Stomach smooth muscle (tissue), 2 donors: ENCODE data around the gene ADRM1.

ENCODE experiments used
- H3K27ac ChIP-seq: one replicate; pipeline ENCODE4 v1.7.0; 2013; ENCODE audit warnings: mild to moderate bottlenecking, low read length, inconsistent platforms
- H3K27me3 ChIP-seq, 2 donors: one replicate each; pipeline ENCODE4 v1.7.0; 2013; ENCODE audit warnings: low read length in 2 of 2; ENCODE audit not compliant: insufficient read depth in 2 of 2, control insufficient read depth in 1 of 2
- H3K36me3 ChIP-seq, 2 donors: one replicate each; pipeline ENCODE4 v1.7.0; 2013; ENCODE audit warnings: low read length in 2 of 2; ENCODE audit not compliant: control insufficient read depth in 2 of 2, insufficient read depth in 2 of 2
- H3K4me1 ChIP-seq: one replicate; pipeline ENCODE4 v1.7.0; 2013; ENCODE audit warnings: low read length; ENCODE audit not compliant: control insufficient read depth, insufficient read depth
- H3K4me3 ChIP-seq, 2 donors: one replicate each; pipeline ENCODE4 v1.7.0; 2013; ENCODE audit warnings: low read length in 2 of 2
- H3K9ac ChIP-seq, 2 donors: one replicate each; pipeline ENCODE4 v1.7.0; 2013; ENCODE audit warnings: low read length in 2 of 2, mild to moderate bottlenecking in 1 of 2
- H3K9me3 ChIP-seq, 2 donors: one replicate each; pipeline ENCODE4 v1.7.0; 2013; ENCODE audit warnings: low read length in 2 of 2; ENCODE audit not compliant: control insufficient read depth in 2 of 2
- donor health status: healthy.
- donor health status: Pancreatic carcinoma.

Gene ADRM1

DNA sequence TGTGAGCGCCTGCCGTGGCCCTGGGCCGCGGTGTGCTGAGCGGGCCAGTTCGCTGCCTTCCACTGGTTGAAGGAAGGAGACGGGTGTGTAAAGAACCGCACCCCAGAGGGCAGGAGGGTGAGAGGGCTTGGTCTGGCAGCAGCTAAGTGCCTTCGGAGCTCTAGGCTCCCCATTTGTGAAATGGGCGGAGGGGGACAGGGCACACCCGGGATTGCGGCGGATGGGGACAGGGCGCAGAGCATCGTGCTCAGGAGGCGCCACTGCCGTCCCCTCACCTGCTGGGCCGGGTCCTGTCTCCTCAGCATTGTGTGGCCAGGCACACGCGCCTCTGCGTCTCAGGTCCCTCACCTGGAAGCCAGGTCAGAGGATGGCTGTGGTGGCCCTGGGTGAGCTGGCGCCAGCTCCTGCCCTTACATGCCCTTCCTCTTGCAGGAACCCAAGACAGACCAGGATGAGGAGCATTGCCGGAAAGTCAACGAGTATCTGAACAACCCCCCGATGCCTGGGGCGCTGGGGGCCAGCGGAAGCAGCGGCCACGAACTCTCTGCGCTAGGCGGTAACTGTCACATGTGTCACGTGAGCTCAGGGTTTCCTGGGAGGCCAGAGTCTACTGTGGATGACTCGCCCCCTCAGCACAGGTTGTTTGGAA, 3.1 kb downstream of the ADRM1 start:
- H3K36me3 ChIP-seq: peaks cover 33% of the 10 kb centered on the region in 2 donors
- H3K27me3 ChIP-seq: no peaks in the 10 kb centered on the region
- H3K4me3 ChIP-seq: no peak overlapping the region
- H3K27ac ChIP-seq: peak overlapping the region; percentile 96
- H3K9me3 ChIP-seq: no peaks in the 10 kb centered on the region
- H3K9ac ChIP-seq: no peak overlapping the region
- peaks cover 53% of the 10 kb centered on the region for H3K4me1 ChIP-seq

DNA sequence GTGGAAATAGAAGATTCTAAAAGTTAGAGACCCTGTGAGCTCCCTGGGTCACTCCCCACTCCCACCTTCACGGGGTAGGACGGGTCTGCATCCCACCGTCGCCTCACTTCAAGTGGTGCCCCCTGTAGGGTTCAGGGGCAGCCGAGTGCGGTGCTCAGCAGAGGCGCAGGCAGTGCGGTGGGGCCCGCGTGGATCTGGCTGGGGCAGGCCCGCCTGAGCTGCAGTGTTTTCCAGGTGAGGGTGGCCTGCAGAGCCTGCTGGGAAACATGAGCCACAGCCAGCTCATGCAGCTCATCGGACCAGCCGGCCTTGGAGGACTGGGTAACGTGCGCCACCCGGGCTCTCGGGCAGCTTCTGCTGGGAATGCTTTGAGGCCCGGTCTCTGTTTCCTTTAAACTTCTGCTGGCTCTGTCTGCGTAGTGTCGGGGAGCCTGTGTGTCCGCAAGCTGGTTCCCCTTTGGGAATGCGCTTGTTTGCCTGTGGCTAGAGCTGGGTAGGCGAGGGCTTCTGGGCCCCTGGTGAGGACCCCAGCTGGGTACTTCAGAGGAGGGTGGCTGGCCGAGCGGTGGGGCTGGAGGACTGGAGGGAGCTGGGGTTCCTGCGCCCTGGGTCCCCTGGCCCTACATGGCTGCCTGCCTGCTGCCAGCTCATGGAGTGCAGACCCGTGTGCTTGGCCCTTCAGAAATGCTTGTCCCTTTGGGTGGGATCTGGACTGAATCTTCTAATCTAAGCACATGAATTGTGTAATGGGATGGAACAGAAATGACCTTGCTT, 3.8 kb downstream of the ADRM1 start:
- Histone ChIP-seq H3K9ac (no peak overlapping the region), H3K4me1 (peaks cover 53% of the 10 kb centered on the region), H3K4me3 (no peak overlapping the region), H3K27ac (peak overlapping the region; percentile 53), H3K9me3 (no peaks in the 10 kb centered on the region), H3K27me3 (no peaks in the 10 kb centered on the region), H3K36me3 (peaks cover 37 to 39% of the 10 kb centered on the region in 2 donors)

DNA sequence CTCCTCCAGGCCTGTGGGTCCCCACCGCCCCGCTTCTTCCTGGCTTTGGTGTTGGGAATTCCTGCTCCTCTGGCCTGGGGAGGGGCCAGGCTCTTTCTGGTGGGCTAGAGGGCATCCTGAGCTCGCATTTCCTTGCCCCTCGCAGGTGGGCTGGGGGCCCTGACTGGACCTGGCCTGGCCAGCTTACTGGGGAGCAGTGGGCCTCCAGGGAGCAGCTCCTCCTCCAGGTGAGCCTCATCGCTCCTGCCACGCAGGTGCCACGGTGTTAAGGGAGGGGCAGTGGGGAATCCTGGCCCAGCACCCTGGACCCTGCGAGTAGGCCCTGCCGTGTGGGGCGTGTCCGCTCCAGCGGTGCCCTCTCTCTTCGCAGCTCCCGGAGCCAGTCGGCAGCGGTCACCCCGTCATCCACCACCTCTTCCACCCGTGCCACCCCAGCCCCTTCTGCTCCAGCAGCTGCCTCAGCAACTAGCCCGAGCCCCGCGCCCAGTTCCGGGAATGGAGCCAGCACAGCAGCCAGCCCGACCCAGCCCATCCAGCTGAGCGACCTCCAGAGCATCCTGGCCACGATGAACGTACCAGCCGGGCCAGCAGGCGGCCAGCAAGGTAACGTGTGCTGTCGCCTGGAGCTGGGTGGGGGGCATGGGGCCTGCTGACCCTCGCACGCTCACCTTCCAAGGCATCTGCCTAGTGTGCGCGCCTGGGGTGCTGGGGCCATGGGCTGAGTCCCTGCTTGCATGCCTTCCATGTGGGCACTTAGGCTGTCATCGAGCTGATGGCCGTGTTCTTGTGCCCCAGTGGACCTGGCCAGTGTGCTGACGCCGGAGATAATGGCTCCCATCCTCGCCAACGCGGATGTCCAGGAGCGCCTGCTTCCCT, 4.7 kb downstream of the ADRM1 start:
- Histone ChIP-seq H3K9me3 (no peaks in the 10 kb centered on the region), H3K27ac (peak overlapping the region; percentile 53), H3K4me3 (no peak overlapping the region), H3K9ac (no peak overlapping the region), H3K36me3 (peaks cover 44 to 46% of the 10 kb centered on the region in 2 donors), H3K4me1 (peaks cover 50% of the 10 kb centered on the region), H3K27me3 (no peaks in the 10 kb centered on the region)

DNA sequence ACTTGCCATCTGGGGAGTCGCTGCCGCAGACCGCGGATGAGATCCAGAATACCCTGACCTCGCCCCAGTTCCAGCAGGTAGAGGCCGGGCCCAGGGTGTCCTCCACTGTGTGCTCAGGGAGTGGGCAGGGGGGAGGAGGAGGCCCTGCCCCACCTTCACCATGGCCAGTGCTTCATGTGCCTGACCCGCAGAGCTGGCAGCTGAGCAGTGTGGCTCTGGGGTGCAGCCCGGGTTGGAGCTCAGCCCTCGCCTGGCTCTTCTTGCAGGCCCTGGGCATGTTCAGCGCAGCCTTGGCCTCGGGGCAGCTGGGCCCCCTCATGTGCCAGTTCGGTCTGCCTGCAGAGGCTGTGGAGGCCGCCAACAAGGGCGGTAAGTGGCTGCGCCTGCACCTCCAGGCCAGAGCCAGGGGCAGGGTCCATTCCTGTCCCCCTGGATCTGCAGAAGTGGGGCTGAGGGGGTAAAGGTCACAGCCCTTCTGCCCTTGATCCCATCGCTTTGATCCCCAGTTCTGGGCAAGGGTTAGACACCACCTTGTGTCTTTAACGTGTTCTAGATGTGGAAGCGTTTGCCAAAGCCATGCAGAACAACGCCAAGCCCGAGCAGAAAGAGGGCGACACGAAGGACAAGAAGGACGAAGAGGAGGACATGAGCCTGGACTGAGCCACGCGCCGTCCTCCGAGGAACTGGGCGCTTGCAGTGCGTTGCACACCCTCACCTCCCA, 5.5 kb downstream of the ADRM1 start:
- H3K4me1 ChIP-seq: peaks cover 48% of the 10 kb centered on the region
- peak overlapping the region; percentile 53 for H3K27ac ChIP-seq
- H3K9me3 ChIP-seq: no peaks in the 10 kb centered on the region
- no peaks in the 10 kb centered on the region for H3K27me3 ChIP-seq
- no peak overlapping the region for H3K4me3 ChIP-seq
- no peak overlapping the region for H3K9ac ChIP-seq
- peaks cover 49 to 53% of the 10 kb centered on the region in 2 donors for H3K36me3 ChIP-seq

DNA sequence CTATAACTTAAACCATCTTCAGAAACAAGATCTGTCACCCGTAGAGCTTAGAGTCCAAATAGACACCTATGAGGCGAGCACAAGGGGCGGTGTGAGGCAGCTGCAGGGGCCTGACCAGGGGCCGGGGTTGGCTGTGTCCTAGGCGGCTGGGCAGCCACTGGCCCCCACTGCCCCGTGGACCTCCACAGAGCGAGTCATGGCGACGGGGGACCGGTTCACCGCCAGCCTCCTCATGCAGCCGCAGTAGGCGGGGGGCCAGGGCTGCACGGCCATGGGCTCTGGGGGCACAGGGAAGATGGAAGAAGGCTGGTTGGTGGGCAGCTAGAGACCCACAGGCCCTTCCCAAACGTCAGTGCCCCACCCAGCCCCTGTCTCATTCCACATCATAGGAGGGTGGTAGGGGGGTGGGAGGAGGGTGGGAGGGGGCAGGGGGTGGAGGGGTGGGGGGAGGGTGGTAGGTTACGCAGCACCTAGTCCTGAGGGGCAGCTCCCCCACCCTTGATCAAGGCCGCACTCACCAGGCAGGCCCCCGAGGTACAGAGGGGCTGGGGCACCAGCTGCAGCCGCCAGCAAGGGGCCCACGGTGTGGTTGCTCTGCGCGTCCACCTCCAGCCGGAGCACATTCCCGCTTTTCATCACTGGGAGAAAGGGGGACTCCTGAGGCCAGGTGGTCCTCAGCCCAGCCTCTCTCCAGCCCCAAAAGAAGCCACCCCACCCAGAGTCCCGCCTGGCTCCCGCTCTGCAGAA, 6.6 kb downstream of the ADRM1 start:
- H3K9ac ChIP-seq: no peak overlapping the region
- no peak overlapping the region for H3K27ac ChIP-seq

DNA sequence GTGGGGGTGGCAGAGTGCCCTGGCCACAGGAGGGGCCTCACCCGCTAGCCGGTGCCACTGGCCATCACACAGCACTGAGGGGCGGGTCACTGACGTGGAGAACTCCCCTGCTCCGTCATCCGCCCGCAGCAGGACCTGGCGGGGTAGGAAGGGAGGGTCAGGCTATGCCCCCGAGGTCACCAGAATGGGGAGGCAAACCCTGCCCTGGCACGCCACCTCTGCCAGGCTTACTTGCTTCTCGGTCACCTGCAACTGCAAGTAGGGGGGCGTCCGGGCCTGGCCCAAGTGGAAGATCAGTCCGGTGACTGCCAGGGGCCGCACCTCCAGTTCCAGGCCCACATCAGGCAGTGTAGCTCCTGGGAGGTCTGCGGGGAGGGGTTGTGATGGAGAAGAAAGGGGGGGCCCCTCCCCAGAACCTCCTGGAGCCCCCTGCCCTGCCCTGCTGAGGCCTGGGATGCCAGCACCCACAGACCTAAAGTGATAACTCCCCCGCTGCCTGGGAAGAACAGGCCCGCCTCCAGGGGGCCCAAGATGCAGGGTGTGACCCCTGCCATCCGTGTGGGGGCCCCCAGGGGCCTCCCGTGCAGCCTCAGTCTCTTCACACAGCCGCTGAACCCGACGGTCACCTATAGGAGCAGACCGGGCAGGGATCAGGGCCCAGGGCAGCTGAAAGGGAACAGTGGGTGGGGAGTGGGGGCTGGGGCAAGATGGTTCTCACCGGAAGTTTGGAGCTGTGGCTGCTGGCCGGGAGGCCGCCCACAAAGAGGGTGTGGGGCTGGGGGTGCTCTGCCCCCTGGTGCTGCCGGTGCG, 7.4 kb downstream of the ADRM1 start:
- H3K9me3 ChIP-seq: no peaks in the 10 kb centered on the region
- H3K27me3 ChIP-seq: no peaks in the 10 kb centered on the region
- H3K4me3 ChIP-seq: no peak overlapping the region
- peak overlapping the region; percentile 24 for H3K27ac ChIP-seq
- H3K9ac ChIP-seq: no peak overlapping the region
- peaks cover 51 to 67% of the 10 kb centered on the region in 2 donors for H3K36me3 ChIP-seq
- H3K4me1 ChIP-seq: peaks cover 29% of the 10 kb centered on the region

More for the DNA sequence above, 6.6 kb downstream of the ADRM1 start:
- Histone ChIP-seq H3K9me3 (no peaks in the 10 kb centered on the region), H3K36me3 (peaks cover 51 to 60% of the 10 kb centered on the region in 2 donors), H3K27me3 (no peaks in the 10 kb centered on the region), H3K4me1 (peaks cover 37% of the 10 kb centered on the region), H3K4me3 (no peak overlapping the region)

DNA sequence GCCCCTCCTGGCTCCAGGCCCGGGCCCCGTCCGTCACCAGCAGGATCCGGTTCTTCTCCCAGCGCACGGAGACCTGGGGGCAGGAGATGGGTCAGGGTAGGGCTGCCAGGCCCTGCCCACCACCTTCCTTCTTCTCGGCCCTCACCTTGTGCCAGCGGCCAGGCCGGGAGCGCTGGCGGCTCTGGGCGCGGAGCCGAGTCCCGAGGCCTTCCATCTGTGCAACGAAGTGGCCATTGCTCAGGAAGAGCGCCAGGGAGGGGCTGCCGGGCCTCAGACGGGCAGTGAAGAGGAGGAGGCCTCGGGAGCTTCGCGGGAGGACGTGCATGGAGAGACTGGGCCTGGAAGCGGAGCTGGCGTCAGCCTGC, 7.9 kb downstream of the ADRM1 start:
- no peaks in the 10 kb centered on the region for H3K9me3 ChIP-seq
- H3K27ac ChIP-seq: peak overlapping the region; percentile 24
- no peaks in the 10 kb centered on the region for H3K27me3 ChIP-seq
- peaks cover 23% of the 10 kb centered on the region for H3K4me1 ChIP-seq
- H3K9ac ChIP-seq: no peak overlapping the region
- no peak overlapping the region for H3K4me3 ChIP-seq
- H3K36me3 ChIP-seq: peaks cover 54 to 73% of the 10 kb centered on the region in 2 donors

DNA sequence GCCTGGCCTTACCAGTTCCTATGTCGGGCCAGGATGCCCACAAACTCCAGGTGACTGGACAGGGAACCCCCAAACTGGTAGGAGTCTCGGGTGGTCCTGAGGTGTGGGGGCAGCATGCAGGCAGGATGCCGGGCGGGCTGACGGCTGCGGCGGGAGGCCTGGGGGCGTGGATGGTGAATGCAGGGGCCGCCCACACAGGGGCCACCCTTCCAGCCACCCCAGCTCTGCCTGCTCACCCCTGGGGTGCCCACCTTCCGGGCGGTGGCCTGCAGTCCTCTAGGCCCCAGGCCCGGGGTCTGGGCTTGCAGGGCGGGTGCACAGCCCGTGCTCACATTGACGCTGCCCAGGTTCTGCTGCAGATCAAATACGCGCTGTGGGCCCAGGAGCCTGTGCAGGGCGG, 8.4 kb downstream of the ADRM1 start:
- Histone ChIP-seq H3K9ac (no peak overlapping the region), H3K36me3 (peaks cover 54 to 75% of the 10 kb centered on the region in 2 donors), H3K4me3 (no peak overlapping the region), H3K27ac (no peak overlapping the region), H3K9me3 (no peaks in the 10 kb centered on the region), H3K27me3 (no peaks in the 10 kb centered on the region), H3K4me1 (peaks cover 19% of the 10 kb centered on the region)

DNA sequence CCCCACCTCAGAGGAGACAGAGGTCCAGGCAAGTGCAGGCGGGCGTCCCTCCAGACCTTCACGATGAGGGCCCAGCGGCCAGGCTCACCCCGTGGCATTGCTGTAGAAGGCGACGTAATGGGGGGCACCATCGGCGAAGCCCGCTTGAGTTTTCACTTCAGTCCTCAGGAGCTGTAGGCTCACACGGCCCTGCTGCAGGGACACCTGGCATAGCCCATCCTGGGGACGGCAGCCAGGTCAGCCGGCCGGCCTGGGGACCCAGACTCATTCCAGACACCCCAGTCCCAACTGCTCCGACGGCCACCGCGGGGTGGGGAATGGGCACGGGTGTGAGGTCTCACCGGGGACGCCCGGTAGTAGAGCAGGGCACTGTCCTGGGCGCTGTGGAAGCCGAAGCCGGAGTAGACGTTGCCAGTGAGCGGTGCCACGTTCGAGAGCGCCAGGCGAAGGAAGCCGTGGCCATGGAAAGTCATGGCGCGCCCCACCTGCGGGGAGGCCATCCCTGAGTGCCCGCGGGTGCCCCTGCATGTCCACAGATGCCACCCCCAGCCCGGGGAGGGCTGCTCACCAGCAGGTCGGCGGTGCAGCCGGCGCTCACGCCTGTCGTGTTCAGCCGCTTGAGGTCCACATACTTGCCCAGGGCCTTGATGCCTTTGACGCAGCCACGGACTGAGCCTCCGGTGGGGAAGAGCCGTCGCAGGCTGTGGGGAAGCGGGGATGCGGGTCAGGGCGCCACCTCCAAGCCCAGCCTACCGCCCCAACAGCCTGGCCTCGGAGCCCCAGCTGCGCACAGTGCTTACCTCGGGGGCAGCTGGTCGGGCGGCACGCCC, 9.2 kb downstream of the ADRM1 start:
- Histone ChIP-seq H3K27ac (no peak overlapping the region), H3K9ac (no peak overlapping the region), H3K36me3 (peaks cover 58 to 75% of the 10 kb centered on the region in 2 donors), H3K9me3 (no peaks in the 10 kb centered on the region), H3K4me1 (peaks cover 11% of the 10 kb centered on the region), H3K4me3 (no peak overlapping the region), H3K27me3 (no peaks in the 10 kb centered on the region)
